Effector CD4-positive, alpha-beta T cell (primary cell): ENCODE measurements around the gene NCK1.
A peak's percentile ranks its signal among the peaks of the same experiment; 100 is the strongest.

Experiments
- DNase-seq: peaks from one replicate; pipeline ENCODE4 v3.0.0-alpha.2; 2020

NCK1 gene

DNA sequence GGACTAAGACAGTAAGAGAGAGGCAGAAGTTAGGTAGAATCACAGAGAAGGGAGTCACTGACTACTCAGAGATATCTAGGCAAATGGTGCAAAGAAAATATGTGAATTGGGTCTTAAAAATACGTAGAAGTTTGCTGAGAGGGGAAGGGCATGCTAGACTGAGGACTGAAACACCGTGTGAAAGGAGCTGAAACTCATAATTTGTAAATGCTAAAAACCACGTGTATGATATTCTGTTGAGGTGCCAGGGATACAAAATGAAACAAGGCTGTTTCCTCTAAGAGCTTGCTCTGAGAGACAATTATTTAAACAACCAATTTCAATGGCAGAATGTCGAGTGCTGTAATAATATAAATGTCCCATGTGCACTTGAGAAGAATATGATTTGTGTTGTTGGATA, 47.2 kb downstream of the NCK1 start:
- DNase-seq: no peak

DNA sequence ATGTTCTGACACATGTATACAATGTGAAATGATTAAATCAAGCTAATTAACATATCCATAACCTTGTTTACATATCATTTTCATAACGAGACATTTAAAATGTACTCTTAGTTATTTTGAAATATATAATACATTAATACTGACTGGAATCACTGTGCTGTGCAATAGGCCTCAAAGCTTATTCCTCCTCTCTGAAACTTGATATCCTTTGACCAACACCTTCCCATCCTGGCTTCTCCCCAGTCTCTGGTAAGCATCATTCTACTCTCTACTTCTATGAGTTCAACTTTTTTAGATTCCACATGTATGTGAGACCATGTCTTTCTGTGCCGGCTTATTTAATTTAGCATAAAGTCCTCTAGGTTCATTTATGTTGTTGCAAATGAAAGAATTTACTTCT, 48.7 kb downstream of the NCK1 start:
- DNase-seq: no peak

DNA sequence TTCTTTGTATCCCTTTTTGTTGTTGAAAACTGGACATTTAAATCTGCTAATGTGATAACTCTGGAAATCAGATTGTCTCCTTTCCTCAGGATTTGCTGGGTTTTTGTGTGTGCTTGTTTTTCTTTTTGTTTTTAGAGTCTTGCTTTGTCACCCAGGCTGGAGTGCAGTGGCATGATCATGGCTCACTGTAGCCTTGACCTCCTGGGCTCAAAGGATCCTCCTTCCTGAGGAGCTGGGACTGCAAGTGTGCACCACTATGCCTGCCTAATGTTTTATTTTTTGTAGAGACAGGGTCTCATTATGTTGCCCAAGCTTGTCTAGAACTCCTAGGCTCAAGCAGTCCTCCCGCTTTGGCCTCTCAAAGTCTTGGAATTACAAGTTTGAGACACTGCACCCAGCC, 51.2 kb downstream of the NCK1 start:
- no peak for DNase-seq

DNA sequence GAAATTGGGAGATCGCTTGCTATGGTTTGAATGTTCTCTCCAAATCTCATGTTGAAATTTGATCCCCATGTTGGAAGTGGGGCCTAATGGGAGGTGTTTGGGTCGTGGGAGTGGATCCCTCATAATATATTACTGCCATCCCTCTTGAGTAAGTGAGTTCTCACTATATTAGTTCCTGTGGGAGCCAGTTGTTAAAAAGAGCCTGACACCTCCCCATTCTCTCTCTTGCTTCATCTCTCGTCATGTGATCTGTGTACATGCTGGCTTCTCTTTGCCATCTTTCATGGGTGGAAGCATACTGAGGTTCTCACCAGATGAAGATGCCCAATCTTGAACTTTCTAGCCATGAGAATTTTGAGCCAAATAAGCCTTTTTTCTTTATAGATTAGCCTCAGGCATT, 52.7 kb downstream of the NCK1 start:
- no peak for DNase-seq

DNA sequence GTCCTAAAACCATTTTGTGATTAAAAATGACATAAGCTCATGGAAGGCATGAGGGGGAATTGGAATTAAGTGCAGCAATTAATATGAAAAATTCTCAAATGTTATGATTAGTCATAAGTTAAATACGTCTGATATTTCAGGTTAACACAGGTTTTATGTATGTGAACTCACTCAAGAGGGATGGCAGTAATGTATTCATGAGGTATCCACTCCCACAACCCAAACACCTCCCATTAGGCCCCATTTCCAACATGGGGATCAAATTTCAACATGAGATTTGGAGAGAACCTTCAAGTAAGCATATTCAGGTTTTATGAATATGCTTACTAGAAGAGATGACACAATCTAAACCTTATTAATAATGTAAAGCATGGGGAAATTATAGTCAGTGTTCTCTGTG, 54.2 kb downstream of the NCK1 start:
- DNase-seq: no peak

DNA sequence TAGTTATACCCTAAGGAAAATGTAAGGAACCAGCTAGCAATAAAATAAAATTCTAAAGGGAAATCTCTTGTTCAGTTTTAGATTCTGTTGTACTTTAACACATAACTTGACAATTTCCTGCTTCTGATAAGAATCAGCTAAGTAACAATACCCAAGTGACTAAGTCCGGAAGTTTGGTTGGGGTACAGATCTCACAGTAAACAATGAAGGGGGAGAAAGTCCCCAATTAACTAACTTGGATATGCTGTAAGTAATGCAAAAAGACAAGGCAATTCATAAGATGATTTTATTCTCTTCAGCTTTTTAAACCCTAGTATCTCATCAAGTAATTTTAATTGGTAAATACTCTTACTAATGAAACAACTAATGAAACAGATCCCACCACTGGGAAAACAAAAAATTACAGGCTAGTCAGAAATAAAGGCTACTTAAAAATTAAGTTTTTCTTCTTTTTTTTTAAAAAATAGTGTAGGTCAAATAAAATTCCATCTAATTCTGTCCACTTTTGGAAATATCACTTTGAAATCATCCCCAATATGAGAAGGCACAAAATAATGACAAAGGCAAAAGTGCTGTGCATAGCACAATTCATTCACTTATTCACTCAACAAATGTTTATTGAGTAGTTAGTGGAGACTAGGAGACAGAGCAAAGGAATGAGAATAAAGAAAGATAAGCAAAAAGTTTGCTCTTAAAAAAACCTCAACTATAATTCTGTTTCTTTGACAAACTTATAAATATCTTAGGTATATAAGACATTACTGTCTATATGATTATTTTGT, 58.0 kb downstream of the NCK1 start:
- DNase-seq: peak; percentile 37

DNA sequence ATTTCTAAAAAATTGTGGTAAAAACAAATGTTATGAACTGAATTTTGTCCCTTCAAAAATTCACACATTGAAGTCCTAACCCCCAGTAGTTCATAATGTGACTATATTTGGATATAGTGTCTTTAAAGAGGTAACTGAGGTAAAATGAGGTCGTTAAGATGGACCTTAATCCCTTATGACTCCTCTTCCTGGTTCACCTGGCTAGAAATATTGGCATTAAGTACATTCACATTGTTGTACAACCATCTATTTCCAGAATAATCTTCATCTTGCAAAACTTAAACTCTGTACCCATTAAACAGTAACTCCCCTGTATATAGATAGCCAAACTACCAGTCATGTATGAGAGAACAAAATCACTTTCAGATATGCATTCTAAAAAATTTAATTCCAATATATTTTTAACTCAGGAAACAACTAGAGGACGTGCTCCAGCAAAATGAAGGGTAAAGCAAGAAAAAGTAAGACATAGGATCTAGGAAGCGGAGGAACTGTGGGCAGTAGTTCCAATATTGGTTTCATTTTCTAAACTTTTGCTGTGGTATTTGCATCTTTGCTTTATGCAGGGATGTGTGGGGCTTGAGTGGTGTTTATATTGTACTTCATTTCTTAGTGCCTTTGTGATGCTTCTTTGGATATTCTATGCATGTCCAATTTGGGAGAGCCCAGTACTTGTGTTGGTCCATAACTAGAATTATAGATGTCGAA, 59.0 kb downstream of the NCK1 start:
- DNase-seq: no peak

DNA sequence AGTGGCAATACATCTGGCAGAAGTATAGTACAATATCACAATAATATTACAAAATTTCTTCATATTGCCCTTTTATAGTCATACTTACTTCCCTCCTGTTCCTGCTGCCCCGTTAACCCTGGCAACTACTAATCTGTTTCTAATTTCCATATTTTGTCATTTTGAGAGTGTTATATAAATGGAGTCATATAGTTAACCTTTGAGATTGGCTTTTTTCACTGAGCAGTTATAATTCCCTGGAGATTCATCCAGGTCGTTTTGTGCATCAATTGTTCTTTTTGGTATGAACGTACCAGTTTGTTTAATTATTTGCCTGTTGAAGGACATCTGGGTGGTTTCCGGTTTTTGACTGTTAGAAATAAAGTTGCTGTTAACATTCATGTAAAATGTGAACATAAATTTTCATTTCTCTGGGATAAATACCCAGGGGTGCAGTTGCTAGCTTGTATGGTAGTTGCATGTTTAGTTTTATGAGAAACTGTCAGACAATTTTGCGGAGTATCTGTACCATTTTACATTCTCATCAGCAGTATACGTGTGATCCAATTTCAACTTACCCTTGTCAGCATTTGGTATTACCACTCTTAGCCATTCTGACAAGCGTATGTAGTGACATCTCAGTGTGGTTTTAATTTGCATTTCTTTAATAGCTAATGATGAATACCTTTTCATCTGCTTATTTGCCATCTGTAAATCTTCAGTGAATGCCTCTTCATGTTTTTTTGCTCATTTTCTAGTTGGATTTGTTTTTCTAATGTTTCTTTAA, 63.6 kb downstream of the NCK1 start:
- no peak for DNase-seq

DNA sequence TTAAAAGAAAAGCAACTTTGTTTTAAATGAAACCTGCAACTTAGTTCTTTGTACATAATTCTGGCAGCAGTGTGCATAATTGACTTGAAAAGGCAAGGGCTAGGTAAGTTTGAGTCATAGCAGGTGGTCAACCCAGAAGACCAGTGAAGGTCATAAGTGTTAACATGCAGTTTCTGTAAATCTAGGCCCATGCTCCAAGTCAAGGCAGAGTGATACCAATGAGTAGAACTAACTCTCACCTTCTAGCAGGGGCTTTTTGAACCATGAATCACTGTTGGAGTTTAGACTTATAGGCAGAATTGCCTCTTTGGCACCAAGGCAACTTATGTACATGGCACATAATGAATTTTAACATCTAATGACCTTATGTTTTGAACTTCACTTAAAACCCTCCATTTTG, 66.2 kb downstream of the NCK1 start:
- no peak for DNase-seq

DNA sequence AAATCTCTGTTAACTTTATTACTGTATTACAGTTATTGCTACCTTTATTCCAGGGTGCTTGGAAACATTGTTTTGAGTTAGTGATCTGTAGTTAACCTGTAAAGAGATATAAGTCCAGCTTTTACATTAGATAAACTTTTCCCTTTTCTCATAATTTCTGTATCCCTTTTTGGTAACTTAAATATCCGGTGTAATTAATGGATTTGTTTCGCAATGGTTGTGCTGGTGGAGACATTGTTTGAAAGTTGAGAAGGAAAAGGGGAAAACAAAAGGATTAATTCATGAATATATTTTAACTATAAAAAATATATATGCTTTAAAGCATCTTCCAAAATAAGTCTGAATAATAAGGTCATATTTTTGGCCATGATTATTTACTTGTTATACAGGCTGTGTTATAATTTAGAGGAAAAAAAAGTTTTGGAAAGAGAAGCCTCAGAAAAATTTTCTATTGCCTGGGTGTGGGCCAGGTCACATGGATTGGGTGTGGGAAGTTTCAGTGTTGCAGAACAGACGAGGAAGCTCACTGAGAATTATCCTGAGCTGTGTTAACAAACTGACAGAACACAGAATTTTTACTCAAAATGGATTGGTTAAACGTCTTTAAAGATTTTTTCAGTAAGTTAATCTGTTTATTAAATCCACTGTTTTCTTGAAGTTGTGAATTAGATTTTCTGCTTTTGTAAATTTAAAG, 68.1 kb downstream of the NCK1 start:
- DNase-seq: no peak

DNA sequence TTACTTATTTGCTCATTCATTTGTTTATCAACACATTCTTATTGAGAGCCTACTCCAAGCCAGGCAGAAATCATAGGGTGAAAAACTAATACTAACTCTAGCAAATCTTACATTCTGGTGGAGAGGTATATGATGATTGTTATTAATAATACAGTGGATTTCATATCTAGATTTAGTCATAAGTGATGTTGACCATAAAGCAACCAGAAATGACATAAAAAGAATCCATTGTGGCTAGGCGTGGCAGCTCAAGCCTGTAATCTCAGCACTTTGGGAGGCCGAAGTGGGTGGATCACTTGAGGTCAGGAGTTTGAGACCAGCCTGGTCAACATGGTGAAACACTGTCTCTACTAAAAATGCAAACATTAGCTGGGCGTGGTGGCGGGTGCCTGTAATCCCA, 69.6 kb downstream of the NCK1 start:
- no peak for DNase-seq

DNA sequence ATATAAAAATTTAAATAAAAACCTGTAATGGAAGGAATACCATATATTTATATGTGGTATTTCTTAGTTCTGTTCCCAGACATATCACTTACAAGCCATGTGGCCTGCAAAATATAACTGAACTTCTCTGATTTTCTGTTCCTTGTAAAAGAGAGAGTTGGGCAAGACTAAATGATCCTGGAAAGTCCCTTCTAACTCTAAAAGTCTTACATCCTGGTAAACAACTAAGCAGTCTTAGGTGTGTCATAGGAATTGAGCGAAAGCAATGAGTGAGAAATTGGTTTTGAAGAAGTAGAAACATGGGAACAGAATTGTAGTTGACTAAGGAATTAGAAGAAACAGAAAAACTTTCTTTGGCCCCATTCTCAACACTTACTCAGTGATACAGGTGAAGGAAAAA, 70.5 kb downstream of the NCK1 start:
- no peak for DNase-seq

DNA sequence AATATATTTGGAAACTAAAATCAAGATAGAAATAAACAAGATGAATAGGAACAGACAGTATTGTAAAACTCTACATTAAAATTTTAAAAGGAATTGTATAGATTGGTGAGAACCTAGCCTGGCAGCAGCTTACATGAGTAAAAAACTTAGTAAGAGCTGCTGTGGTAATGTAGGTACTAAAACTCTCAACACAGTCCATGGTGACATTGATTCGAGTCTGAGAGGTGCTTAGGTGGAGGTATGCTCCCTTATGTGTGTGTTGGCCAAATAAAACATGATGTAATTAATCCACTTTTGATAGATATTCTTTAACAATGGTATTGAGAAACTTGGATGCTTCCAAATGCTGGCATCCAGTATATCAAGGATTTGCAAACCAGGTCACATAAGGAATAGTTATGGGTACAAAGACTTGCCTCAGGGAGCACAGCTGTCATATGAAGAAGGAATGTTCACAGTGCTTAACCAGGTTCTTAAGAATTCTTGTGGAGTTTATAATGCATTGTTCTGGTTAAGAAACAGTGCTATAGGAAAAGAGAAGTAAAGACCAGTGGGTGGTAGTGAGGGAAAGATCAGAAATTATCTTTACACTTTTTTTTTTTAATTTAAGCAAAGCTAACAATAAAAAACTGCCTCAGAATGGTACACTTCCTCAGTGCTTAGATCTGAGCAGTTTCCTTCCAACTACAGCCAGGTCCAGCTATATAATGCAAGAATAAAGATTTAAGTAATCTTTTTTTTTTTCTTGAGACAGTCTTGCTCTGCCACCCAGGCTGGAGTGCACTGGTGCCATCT, 71.2 kb downstream of the NCK1 start:
- no peak for DNase-seq

DNA sequence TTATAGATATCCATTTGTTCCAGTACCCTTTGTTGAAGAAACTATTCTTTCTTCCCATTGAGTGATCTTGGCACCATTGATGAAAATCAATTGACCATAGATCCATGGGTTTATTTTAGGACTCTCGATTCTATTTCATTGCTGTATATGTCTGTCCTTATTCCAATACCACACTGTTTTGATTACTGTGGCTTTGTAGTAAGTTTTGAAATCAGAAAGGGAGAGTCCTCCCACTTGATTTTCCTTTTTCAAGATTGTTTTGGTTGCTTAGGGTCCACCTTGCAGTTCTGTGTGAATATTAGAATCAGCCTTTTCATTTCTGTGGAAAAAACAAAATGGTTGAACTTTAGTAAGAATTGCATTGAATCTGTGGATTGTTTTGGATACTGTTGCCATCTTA, 75.2 kb downstream of the NCK1 start:
- no peak for DNase-seq

DNA sequence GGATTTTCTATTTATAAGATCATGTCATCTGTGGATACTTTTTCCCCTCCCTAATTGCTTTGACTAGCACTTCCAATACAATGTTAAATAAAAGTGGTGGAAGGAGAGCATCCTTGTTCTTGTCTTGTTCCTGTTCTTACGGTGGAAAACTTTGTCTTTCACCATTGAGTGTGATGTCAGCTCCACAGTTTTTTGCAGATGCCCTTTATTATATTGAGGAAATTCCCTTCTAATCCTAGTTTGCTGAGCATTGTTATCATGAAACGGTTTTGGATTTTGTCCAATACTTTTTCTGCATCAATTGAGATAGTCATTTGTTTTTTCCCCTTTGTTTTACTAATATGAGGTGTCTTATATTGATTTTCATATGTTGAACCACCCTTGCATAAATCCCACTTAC, 75.8 kb downstream of the NCK1 start:
- DNase-seq: no peak

DNA sequence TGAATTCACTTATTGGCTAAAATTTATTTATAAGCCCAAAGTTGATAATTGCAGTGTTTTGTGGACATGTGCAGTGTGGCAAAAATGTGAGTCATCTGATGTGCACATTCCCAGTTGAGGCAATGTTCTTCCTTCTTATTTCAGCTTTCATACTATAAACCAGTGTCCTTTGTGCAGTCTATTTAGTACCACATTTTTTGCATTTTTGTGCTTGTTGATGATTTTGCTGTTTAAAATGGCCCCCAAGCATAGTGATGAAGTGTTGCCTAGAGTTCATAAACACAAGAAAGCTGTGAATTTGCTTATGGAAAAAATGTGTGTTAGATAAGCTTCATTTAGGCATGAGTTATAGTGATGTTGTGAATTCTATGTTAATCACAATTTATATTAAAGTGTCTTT, 76.3 kb downstream of the NCK1 start:
- DNase-seq: no peak

DNA sequence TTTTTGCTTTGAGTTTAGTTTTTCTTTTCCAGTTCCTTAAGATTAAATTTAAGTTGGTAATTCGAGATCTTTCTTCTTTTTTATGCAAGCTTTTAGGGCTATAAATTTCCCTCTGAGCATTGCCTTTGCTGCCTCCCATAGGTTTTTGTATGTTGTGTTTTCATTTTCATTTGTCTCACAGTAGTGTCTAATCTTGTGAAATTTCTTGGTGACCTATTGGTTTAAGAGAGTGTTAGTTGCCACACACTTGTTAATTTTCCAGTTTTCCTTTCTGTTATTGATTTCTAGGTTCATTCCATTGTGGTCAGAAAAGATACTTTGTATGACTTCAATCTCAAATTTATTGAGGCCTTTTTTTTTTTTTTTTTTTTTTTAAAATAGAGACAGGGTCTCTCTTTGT, 77.5 kb downstream of the NCK1 start:
- no peak for DNase-seq

DNA sequence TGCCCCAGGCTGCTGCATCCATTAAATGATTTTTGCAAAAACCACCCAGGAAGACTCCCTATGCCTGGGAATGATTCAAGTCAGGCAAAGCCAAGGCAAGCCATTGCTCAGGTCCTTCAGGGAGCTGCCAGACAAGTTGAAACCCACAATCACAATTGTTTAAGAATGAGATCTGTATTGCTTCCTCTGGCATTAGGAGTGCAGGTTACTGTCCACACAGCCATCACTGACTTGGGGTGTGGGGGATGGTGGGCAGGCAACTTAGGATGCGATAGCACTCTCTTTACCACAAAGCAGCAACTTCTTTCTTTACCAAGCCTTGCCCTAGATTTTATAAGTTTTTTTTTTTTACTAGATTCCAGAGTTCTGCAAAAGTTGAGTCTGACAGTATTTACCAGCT, 80.8 kb downstream of the NCK1 start:
- DNase-seq: no peak

DNA sequence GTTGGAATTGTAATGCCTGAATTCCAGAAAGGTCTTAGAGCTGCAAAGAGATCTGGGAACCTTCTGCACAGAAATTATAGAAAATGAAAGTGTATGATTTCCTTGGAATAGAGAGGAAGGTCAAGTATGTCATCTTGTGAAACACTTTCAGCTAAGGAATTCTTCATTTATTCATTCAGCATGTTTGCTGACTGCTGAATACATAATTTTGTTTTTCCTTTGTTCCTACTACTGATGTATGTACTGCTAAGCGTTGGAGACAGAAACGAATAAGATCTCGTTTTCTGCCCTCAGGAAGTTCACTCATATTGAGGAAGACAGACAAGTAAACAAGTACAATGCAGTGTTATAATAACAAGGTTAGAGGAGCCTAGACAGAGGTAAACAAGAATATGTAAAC, 81.4 kb downstream of the NCK1 start:
- DNase-seq: no peak

DNA sequence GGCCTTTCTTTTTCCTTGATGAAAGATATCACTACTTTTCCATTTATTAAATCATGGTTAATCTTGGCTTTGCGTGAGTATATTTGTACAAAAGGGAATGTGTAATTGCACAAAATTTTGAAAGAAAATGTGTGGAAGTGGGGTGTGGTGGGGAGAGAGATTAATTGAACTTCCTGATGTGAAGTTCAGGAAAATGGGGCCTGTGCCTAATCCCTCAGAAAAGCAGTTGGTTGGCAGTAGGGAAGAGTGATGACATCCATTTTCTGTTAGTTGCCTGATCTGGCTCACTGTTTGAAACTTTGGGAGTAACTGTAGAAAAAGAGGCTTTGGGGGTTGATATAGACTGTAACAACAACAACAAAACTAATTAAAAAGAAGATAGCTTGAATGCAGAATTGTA, 85.0 kb downstream of the NCK1 start:
- no peak for DNase-seq

DNA sequence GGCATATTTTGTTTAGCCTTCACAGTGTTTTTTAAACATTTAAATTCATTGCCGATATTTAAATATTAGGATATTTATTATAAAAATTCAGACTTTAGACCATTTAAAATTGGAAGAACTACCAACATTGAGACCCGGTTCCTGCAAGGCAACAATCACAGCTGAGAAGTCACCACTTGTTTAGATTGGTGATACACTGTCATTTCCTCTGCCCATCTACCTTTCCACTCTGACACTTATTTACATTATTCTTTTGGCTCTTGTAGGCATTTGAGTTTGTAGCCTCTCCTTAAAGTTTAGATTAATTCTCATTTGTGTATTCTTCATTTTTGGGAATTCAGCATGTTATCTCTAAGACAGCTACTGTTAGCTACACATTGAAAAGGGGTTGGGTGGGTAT, 85.5 kb downstream of the NCK1 start:
- DNase-seq: no peak

DNA sequence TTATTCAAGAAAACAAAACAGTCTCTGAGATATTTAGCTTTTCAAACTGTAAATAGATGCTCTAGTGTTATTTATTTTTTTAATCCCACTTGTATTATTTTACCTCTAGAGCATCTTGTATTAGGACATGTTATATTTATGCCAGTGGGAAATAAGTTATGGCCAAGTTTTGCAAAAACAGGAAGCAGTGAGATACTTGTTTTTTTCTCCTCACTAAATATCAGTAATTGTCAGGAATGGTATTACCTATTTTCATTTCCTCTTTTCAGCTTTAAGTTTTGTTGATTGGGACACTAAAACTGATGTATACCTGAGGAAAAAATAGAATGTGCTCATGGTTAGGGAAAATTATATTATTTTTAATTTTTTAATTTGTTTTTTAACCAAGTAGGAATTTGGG, 87.1 kb downstream of the NCK1 start:
- no peak for DNase-seq

DNA sequence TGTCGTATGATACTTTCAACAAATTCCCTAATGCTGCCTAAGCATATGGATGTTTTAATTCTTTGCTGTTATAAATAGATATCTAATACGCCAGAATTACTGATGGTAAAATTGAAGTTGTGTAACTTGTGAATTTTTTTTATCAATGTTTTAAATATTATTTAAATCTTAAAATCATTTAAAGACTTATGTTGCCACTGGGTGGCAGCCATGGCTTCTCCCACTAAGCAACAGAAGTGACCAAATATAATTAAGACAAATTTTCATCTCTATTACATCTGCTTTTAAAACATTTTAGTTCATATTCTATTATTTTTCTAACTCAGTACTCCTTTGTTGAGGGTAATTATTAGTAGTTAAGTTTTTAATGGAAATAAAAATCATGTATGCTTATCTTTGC, 87.7 kb downstream of the NCK1 start:
- no peak for DNase-seq
